GM12878 (cell line): ENCODE data around the gene ARHGAP21. TPM values are rescaled to one million over a fixed set of nuclear protein-coding genes. Genes with fewer than 3 reads are reported as not detected.

Source experiments
- CEBPB ChIP-seq, 2 experiments: fragments of 150-350 bp in 1 of 2; IDR thresholded peaks; 2 replicates each; pipeline ENCODE4 v1.6.1; 2012 to 2014; ENCODE audit warnings: low read depth in 2 of 2, low read length in 2 of 2, borderline replicate concordance in 1 of 2, inconsistent platforms in 1 of 2
- EED ChIP-seq: sonication (generic); IDR thresholded peaks from 2 replicates; pipeline ENCODE4 v1.6.1; 2016; ENCODE audit warnings: antibody characterized with exemption, low read depth
- FOXM1 ChIP-seq: IDR thresholded peaks from 2 replicates; pipeline ENCODE4 v1.6.1; 2012; ENCODE audit warnings: low read depth, mild to moderate bottlenecking, inconsistent platforms, low read length, moderate library complexity
- GATAD2B ChIP-seq: fragments of 450-650 bp; conservative IDR thresholded peaks from 2 replicates; pipeline ENCODE4 v1.6.1; 2017; ENCODE audit warnings: low read depth, mild to moderate bottlenecking, moderate library complexity
- HDGF ChIP-seq: fragments of 450-650 bp; IDR thresholded peaks from 2 replicates; pipeline ENCODE4 v1.6.1; 2016; ENCODE audit warnings: antibody characterized with exemption
- MEF2B ChIP-seq: fragments of 450-650 bp; IDR thresholded peaks from 2 replicates; pipeline ENCODE4 v1.6.1; 2018; ENCODE audit warnings: mild to moderate bottlenecking, moderate library complexity; ENCODE audit not compliant: partially characterized antibody, poor library complexity, severe bottlenecking
- MTA2 ChIP-seq: fragments of 450-650 bp; IDR thresholded peaks from 2 replicates; pipeline ENCODE4 v1.6.1; 2016; ENCODE audit warnings: low read depth, mild to moderate bottlenecking, moderate library complexity
- RUNX3 ChIP-seq: IDR thresholded peaks from 2 replicates; pipeline ENCODE4 v1.6.1; 2012; ENCODE audit warnings: low read length, inconsistent platforms
- SUZ12 ChIP-seq: fragments of 200-600 bp; sonication (generic); IDR thresholded peaks from one replicate; pipeline ENCODE4 v1.6.1; 2018; ENCODE audit warnings: antibody characterized with exemption, mild to moderate bottlenecking; ENCODE audit not compliant: unreplicated experiment
- ZNF207 ChIP-seq: fragments of 450-650 bp; IDR thresholded peaks from 2 replicates; pipeline ENCODE4 v1.6.1; 2014; ENCODE audit warnings: antibody characterized with exemption, mild to moderate bottlenecking, borderline replicate concordance
- ZNF622 ChIP-seq: fragments of 450-650 bp; IDR thresholded peaks from 2 replicates; pipeline ENCODE4 v1.6.1; 2017; ENCODE audit warnings: mild to moderate bottlenecking, inconsistent platforms
- polyA plus RNA-seq, 11 experiments: library from polyadenylated mRNA; depleted of rRNA in 4 of 11; unstranded in 6 of 11; stranded (reverse) in 5 of 11; fragments of >200 nt; fragmentation: Nextera tagmentation in 4 of 11; fragmentation: Illumina TruSeq in 1 of 11; extraction: Ambion mirVana in 4 of 11; extraction: Trizol in 1 of 11; gene quantifications; 1 replicate in 1 of 11; 2 replicates in 10 of 11; pipeline versions ENCODE4 v1.2.1 to v1.2.3, GENCODE V29; 2011 to 2016; ENCODE audit warnings: inconsistent platforms in 2 of 11, missing spikeins in 2 of 11, low read depth in 1 of 11
- total RNA-seq, 4 experiments: library from RNA; depleted of rRNA in 3 of 4; stranded (reverse); fragments of >200 nt in 3 of 4; fragmentation: Illumina TruSeq in 1 of 4; extraction: Trizol in 1 of 4; gene quantifications; 2 replicates each; pipeline versions ENCODE4 v1.2.1 to v1.2.3, GENCODE V29; 2013 to 2021
- TF ChIP-seq, protein P1 (sequence below): IDR thresholded peaks from 2 replicates; pipeline ENCODE4 v1.6.1; 2012; ENCODE audit warnings: mild to moderate bottlenecking, low read depth, low read length
- TF ChIP-seq, protein P2 (sequence below): fragments of 450-650 bp; IDR thresholded peaks from 2 replicates; pipeline ENCODE4 v1.6.1; 2017; ENCODE audit warnings: mild to moderate bottlenecking, moderate library complexity
- TF ChIP-seq, protein P3 (sequence below): fragments of 150-350 bp; IDR thresholded peaks from 2 replicates; pipeline ENCODE4 v1.6.1; 2014; ENCODE audit warnings: mild to moderate bottlenecking, low read depth, low read length
- TF ChIP-seq, protein P4 (sequence below): IDR thresholded peaks from 2 replicates; pipeline ENCODE4 v1.6.1; 2011; ENCODE audit warnings: low read depth, low read length, improper control_type of control experiment, borderline replicate concordance
- TF ChIP-seq, protein P5 (sequence below): fragments of 450-650 bp; IDR thresholded peaks from 2 replicates; pipeline ENCODE4 v1.6.1; 2017; ENCODE audit warnings: borderline replicate concordance

ARHGAP21 gene
- total and polyA plus RNA-seq, 10 of the 15 experiments (the other 5 are each of a cell fraction or from before 2014, with no cell fraction given) = 11.7 to 103 (median 37.6) TPM

DNA sequence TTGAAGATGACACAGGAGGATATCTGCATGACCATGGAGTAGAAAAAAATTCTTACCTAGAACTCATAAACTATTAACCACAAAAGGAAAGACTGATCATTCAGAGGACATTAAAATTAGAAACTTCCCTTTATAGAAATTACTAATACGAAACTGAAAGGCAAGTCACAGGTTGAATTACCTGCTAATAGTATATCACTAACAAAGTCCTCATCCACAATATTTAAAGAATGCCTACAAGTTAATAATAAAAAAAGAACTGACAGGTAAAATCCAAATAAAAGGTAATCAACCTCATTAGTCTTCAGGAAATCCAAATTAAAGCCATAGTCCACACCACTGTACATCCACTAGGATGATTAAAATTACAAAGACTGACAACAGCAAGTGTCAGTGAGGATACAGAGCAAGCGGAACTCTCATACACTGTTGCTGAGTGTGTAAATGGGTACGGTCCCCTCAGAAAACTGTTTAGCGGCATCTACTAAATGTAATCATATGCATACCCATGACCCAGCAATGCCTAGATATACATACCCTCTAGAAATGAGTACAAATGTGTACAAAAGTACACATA is 71.2 kb downstream of the ARHGAP21 start (continued):
- TF ChIP-seq, protein P1, sequence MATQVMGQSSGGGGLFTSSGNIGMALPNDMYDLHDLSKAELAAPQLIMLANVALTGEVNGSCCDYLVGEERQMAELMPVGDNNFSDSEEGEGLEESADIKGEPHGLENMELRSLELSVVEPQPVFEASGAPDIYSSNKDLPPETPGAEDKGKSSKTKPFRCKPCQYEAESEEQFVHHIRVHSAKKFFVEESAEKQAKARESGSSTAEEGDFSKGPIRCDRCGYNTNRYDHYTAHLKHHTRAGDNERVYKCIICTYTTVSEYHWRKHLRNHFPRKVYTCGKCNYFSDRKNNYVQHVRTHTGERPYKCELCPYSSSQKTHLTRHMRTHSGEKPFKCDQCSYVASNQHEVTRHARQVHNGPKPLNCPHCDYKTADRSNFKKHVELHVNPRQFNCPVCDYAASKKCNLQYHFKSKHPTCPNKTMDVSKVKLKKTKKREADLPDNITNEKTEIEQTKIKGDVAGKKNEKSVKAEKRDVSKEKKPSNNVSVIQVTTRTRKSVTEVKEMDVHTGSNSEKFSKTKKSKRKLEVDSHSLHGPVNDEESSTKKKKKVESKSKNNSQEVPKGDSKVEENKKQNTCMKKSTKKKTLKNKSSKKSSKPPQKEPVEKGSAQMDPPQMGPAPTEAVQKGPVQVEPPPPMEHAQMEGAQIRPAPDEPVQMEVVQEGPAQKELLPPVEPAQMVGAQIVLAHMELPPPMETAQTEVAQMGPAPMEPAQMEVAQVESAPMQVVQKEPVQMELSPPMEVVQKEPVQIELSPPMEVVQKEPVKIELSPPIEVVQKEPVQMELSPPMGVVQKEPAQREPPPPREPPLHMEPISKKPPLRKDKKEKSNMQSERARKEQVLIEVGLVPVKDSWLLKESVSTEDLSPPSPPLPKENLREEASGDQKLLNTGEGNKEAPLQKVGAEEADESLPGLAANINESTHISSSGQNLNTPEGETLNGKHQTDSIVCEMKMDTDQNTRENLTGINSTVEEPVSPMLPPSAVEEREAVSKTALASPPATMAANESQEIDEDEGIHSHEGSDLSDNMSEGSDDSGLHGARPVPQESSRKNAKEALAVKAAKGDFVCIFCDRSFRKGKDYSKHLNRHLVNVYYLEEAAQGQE = no peak
- TF ChIP-seq SUZ12 (no peak), RUNX3 (peak; percentile 95), HDGF (no peak), MTA2 (peak; percentile 88), FOXM1 (peak; percentile 69; the same call in 1 of the 2 replicates), CEBPB (IDR thresholded peaks at IDR 0.05; ENCODE audit: borderline replicate concordance in 1 of 2, low read depth in 2 of 2, low read length in 2 of 2) (peak in 1 of 2 experiments; percentile 56; a peak in 1 of 4 replicates), ZNF622 (no peak), ZNF207 (no peak), MEF2B (peak; percentile 88), EED (no peak), GATAD2B (0 out of 2 replicates have a peak, but pooled peaks have one; percentile 25)
- TF ChIP-seq, protein P2, sequence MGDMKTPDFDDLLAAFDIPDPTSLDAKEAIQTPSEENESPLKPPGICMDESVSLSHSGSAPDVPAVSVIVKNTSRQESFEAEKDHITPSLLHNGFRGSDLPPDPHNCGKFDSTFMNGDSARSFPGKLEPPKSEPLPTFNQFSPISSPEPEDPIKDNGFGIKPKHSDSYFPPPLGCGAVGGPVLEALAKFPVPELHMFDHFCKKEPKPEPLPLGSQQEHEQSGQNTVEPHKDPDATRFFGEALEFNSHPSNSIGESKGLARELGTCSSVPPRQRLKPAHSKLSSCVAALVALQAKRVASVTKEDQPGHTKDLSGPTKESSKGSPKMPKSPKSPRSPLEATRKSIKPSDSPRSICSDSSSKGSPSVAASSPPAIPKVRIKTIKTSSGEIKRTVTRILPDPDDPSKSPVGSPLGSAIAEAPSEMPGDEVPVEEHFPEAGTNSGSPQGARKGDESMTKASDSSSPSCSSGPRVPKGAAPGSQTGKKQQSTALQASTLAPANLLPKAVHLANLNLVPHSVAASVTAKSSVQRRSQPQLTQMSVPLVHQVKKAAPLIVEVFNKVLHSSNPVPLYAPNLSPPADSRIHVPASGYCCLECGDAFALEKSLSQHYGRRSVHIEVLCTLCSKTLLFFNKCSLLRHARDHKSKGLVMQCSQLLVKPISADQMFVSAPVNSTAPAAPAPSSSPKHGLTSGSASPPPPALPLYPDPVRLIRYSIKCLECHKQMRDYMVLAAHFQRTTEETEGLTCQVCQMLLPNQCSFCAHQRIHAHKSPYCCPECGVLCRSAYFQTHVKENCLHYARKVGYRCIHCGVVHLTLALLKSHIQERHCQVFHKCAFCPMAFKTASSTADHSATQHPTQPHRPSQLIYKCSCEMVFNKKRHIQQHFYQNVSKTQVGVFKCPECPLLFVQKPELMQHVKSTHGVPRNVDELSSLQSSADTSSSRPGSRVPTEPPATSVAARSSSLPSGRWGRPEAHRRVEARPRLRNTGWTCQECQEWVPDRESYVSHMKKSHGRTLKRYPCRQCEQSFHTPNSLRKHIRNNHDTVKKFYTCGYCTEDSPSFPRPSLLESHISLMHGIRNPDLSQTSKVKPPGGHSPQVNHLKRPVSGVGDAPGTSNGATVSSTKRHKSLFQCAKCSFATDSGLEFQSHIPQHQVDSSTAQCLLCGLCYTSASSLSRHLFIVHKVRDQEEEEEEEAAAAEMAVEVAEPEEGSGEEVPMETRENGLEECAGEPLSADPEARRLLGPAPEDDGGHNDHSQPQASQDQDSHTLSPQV = no peak
- TF ChIP-seq, protein P3, sequence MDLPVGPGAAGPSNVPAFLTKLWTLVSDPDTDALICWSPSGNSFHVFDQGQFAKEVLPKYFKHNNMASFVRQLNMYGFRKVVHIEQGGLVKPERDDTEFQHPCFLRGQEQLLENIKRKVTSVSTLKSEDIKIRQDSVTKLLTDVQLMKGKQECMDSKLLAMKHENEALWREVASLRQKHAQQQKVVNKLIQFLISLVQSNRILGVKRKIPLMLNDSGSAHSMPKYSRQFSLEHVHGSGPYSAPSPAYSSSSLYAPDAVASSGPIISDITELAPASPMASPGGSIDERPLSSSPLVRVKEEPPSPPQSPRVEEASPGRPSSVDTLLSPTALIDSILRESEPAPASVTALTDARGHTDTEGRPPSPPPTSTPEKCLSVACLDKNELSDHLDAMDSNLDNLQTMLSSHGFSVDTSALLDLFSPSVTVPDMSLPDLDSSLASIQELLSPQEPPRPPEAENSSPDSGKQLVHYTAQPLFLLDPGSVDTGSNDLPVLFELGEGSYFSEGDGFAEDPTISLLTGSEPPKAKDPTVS = no peak
- TF ChIP-seq, protein P4, sequence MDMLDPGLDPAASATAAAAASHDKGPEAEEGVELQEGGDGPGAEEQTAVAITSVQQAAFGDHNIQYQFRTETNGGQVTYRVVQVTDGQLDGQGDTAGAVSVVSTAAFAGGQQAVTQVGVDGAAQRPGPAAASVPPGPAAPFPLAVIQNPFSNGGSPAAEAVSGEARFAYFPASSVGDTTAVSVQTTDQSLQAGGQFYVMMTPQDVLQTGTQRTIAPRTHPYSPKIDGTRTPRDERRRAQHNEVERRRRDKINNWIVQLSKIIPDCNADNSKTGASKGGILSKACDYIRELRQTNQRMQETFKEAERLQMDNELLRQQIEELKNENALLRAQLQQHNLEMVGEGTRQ = no peak
- TF ChIP-seq, protein P5, sequence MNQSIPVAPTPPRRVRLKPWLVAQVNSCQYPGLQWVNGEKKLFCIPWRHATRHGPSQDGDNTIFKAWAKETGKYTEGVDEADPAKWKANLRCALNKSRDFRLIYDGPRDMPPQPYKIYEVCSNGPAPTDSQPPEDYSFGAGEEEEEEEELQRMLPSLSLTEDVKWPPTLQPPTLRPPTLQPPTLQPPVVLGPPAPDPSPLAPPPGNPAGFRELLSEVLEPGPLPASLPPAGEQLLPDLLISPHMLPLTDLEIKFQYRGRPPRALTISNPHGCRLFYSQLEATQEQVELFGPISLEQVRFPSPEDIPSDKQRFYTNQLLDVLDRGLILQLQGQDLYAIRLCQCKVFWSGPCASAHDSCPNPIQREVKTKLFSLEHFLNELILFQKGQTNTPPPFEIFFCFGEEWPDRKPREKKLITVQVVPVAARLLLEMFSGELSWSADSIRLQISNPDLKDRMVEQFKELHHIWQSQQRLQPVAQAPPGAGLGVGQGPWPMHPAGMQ = no peak
